ENCODE measurements around the gene CFL2.
"Not testable (repeated sequence)": the region's sequence is repeated elsewhere in the genome, so short reads cannot be mapped to it uniquely, and the experiment has no call there.

CFL2 gene

GRCh38 chr14:34711169-34711568 is 3.2 kb downstream of the CFL2 start:
- DNase-seq: peak; percentile 38

GRCh38 chr14:34710744-34711143 is 3.6 kb downstream of the CFL2 start:
- no peak for DNase-seq

- no peak for DNase-seq
Measured at GRCh38 chr14:34710006-34710405, 4.4 kb downstream of the CFL2 start.

GRCh38 chr14:34707722-34708121 is 6.7 kb downstream of the CFL2 start:
- DNase-seq: no peak

- DNase-seq: no peak
Measured at GRCh38 chr14:34701808-34702207, 12.6 kb downstream of the CFL2 start.

- DNase-seq: no peak
Measured at GRCh38 chr14:34700622-34701130, 13.7 kb downstream of the CFL2 start.

GRCh38 chr14:34699873-34700621 is 14.3 kb downstream of the CFL2 start:
- DNase-seq: peak; percentile 69

- not testable (repeated sequence) for DNase-seq
Measured at GRCh38 chr14:34694216-34694615, 20.2 kb downstream of the CFL2 start.

- DNase-seq: no peak
Measured at GRCh38 chr14:34693228-34693939, 21.0 kb downstream of the CFL2 start.

GRCh38 chr14:34692898-34693227 is 21.5 kb downstream of the CFL2 start:
- no peak for DNase-seq

GRCh38 chr14:34692348-34692747 is 22.0 kb downstream of the CFL2 start:
- no peak for DNase-seq

- no peak for DNase-seq
Measured at GRCh38 chr14:34691206-34691605, 23.2 kb downstream of the CFL2 start.

- DNase-seq: no peak
Measured at GRCh38 chr14:34688470-34689206, 25.8 kb downstream of the CFL2 start.

GRCh38 chr14:34685819-34686428 is 28.5 kb downstream of the CFL2 start:
- no peak for DNase-seq

- no peak for DNase-seq
Measured at GRCh38 chr14:34684578-34684977, 29.8 kb downstream of the CFL2 start.

GRCh38 chr14:34682787-34683321 is 31.5 kb downstream of the CFL2 start:
- no peak for DNase-seq

GRCh38 chr14:34680806-34681479 is 33.5 kb downstream of the CFL2 start:
- no peak for DNase-seq

GRCh38 chr14:34678735-34679134 is 35.7 kb downstream of the CFL2 start:
- no peak for DNase-seq

GRCh38 chr14:34678306-34678705 is 36.1 kb downstream of the CFL2 start:
- no peak for DNase-seq

GRCh38 chr14:34676516-34677211 is 37.7 kb downstream of the CFL2 start:
- DNase-seq: no peak

GRCh38 chr14:34673702-34674101 is 40.7 kb downstream of the CFL2 start:
- DNase-seq: no peak

- DNase-seq: no peak
Measured at GRCh38 chr14:34671716-34672115, 42.7 kb downstream of the CFL2 start.
